Activated CD8-positive, alpha-beta memory T cell treated with anti-CD3 and anti-CD28 coated beads for 48 hours (primary cell): Measurements from ENCODE around the gene SPTBN2.
"Not testable (repeated sequence)": the region's sequence is repeated elsewhere in the genome, so short reads cannot be mapped to it uniquely, and the experiment has no call there.

Experiments used
- DNase-seq, 3 experiments: peaks; one replicate each; pipeline ENCODE4 v3.0.0-alpha.2; 2020; ENCODE audit warnings: low read depth in 2 of 3, low spot score in 2 of 3

SPTBN2 gene

DNA sequence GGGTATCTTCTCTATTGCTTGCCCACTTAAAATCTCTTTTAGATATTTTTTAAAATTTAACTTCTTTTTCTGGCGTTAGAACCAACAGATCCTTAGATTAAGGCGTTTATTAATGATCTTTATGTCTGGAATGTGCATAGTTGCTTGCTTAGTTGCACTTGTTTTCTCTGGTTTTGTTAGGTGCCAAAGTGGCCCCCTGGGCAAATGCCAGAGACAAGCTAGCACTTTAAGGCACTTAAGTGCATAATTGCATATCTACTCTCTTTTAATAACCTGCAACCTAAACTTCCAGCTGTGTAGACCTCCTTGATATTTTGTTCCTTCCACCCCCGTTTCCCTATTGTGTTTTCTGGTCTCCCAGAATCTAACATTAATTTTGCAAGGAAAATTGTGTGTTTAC lies 87.2 kb downstream of the SPTBN2 start:
- DNase-seq = no peak

DNA sequence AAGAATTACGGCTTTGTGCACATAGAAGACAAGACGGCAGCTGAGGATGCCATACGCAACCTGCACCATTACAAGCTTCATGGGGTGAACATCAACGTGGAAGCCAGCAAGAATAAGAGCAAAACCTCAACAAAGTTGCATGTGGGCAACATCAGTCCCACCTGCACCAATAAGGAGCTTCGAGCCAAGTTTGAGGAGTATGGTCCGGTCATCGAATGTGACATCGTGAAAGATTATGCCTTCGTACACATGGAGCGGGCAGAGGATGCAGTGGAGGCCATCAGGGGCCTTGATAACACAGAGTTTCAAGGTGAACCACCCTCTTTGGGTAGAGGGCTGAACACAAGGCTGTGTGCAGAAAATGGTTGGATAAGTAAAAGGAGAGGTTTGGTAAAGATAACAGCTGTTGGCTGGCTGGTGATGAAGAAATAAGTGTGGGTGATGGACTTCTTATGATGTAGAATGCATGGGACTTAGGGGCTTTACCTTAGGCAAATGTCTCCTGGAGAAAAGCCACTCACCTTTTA lies 89.1 kb downstream of the SPTBN2 start:
- not testable (repeated sequence) for DNase-seq

DNA sequence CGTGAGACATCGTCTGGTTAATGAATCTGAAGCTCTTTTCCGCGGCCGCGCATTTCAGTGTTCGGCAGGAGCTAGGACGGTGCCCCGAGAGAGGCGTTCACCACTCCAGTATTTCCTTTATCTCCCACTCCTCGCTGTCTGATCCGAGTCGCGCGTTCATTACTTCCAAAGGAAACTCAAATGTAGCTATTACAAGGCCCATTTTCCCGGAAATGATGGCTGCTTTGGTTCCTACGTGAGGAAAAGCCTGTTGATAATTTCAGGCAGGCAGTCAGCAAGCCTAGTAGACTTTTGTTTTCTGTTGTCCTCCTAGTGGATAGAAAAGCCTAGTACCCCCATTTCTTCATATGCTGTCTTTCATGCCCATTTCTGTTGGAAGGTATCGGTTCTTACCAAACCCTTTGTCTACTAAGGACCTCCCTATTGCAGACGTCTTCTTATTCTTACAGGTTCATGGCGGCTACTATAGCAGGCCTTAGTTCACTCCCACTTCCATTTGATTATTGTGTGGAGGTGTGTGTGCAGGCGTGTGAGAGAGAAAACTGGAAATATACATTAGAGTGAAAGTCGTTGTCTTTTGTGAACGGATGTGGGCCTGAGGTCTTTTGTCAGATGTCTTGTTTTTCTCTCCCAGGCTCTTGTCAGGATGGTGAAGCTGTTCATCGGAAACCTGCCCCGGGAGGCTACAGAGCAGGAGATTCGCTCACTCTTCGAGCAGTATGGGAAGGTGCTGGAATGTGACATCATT lies 89.8 kb downstream of the SPTBN2 start:
- DNase-seq = no peak

DNA sequence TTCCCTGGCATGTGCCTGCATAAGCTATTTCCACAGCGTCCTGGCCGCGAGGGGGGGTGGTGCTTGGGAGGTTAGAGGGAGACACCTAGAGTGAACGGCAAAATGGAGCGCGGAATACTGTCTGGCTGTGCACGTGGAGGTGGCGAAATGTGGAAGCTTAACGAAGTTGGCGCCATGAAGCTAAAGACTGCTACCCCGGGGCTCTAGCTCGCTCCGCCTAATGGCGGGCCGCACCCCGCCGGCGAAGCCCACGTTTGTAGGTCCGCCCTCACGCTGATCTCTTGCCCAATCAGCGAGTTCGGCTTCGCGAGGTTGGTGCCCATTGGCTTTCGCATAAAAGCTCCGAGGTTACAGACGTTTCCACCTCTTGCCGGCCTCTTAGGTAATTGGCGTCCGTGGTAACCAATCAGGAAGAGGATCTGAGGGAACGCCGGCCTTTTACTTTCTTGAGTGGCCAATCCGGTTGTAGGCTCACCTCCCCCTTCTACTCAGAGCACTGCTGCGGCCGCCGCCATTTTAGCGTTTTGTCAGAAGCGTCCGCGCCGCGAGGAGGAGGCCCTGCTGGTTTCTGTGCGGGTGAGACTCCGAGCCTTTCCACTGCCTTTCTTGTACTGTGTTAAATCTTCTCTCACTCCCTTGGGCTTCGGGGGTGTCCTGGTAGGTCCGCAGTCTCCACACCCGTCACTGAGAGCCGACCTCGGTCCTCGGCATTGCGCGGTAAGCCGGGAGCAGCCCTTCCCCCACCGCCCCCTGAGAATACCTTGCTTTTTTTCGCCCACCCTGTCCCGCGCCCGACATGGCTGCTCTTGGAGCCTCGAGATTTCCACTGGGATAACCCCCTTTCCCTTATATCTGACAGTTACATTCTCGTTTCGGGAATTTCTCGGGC lies 90.6 kb downstream of the SPTBN2 start, which contains the start of gene RBM4:
RBM4 (plus strand) TSS at position 527 of the 889 bp plus-strand sequence. CDS start 1,009 bp downstream, outside the sequence.
- peak; percentile 68 to 89 (median 88) for DNase-seq

DNA sequence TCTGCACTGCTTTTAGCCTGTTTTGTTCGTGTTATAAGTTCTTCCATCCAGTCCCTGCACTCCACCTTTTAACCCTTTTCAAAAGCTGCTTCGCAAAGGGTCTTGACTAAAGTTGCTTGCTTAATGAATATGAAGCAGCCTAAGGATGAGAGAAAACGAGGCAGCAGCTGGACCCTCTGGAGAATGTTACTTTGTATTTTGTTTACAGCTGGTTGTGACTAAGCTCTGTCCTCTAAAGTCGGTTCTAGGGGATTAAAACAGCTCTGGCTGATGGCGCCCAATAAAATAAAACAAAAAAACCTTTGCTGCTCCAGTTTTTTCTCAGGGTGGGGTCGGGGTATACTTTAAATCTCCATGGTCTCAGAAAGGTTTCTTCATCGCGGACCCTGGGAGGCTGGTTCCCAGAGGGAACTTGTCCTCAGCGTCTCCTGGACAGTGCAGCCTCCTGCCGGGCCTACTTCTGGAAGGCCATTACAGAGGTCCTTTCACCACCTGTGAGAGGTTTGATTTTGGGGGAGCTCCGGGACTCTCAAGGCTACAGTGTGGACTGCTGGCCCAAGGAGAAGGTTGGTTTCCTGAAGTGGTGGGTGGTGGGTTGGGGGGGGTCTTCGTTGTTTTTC lies 91.3 kb downstream of the SPTBN2 start:
- no peak for DNase-seq

DNA sequence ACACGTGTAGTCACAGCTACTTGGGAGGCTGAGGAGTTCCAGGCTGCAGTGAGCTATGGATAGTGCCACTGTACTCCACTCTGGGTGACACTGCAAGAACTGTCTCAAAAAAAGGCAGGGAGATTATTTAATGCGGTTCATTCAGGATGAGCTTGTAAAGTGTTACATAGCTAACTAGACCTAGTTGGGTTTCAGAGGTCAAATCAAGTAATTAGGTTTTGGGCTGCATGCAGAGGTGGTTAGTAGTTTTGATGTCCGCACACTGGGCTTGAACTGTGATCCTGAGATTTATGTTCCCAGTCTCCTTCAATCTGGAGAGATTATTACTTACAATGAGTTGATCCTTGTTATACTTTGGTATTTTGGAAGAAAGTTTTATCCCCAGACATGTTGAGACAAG lies 92.6 kb downstream of the SPTBN2 start:
- DNase-seq = no peak
